Keratinocyte (primary cell): ENCODE data around the gene VSIR. TPM values are rescaled to one million over a fixed set of nuclear protein-coding genes. Genes with fewer than 3 reads are reported as not detected.

Experiments
- DNase-seq: peaks from one replicate; pipeline ENCODE4 v3.0.0-alpha.2; 2011; ENCODE audit warnings: low read depth, missing footprints, low spot score
- FAIRE-seq: peaks from 2 replicates; lab custom pipeline; 2011; peaks lifted over from hg19 to GRCh38; lab: Jason Lieb, UNC
- H2AFZ ChIP-seq: 2 replicates; pipeline ENCODE4 v1.6.0; 2012; ENCODE audit warnings: low read length, control low read depth, inconsistent platforms; ENCODE audit not compliant: control insufficient read depth
- H3K27ac ChIP-seq: 2 replicates; pipeline ENCODE4 v1.5.1; 2011; ENCODE audit warnings: low read length; ENCODE audit not compliant: control insufficient read depth, insufficient read depth
- H3K27me3 ChIP-seq: 3 replicates; pipeline ENCODE4 v1.6.0; 2011; ENCODE audit warnings: low read length; ENCODE audit not compliant: control insufficient read depth, insufficient read depth; ENCODE audit errors: extremely low read depth
- H3K36me3 ChIP-seq, 2 experiments: 2 replicates in 1 of 2; 3 replicates in 1 of 2; pipeline ENCODE4 v1.5.1; 2011; ENCODE audit warnings: low read length in 2 of 2, mild to moderate bottlenecking in 1 of 2; ENCODE audit not compliant: control insufficient read depth in 2 of 2, insufficient read depth in 2 of 2; ENCODE audit errors: extremely low read depth in 1 of 2
- H3K4me1 ChIP-seq: 3 replicates; pipeline ENCODE4 v1.5.1; 2011; ENCODE audit warnings: low read length; ENCODE audit not compliant: control insufficient read depth, insufficient read depth; ENCODE audit errors: extremely low read depth
- H3K4me2 ChIP-seq: 3 replicates; pipeline ENCODE4 v1.6.0; 2011; ENCODE audit warnings: low read depth, low read length; ENCODE audit not compliant: control insufficient read depth, insufficient read depth; ENCODE audit errors: extremely low read depth
- H3K4me3 ChIP-seq, 3 experiments: fragments of 200-600 bp in 1 of 3; sonication (generic) in 1 of 3; 2 replicates in 2 of 3; 3 replicates in 1 of 3; pipeline ENCODE4 v1.5.1; 2011 to 2016; ENCODE audit warnings: low read length in 3 of 3, mild to moderate bottlenecking in 3 of 3, control low read depth in 2 of 3, inconsistent platforms in 1 of 3, low read depth in 1 of 3, mixed read lengths in 1 of 3, mixed run types in 1 of 3, moderate library complexity in 1 of 3; ENCODE audit not compliant: control insufficient read depth in 2 of 3, insufficient read depth in 2 of 3; ENCODE audit errors: extremely low read depth in 1 of 3
- H3K79me2 ChIP-seq: 2 replicates; pipeline ENCODE4 v1.6.0; 2012; ENCODE audit warnings: low read length; ENCODE audit not compliant: control insufficient read depth, insufficient read depth
- H3K9ac ChIP-seq: 3 replicates; pipeline ENCODE4 v1.6.0; 2011; ENCODE audit warnings: low read length; ENCODE audit not compliant: control insufficient read depth, insufficient read depth; ENCODE audit errors: extremely low read depth
- H3K9me1 ChIP-seq: 3 replicates; pipeline ENCODE4 v1.6.0; 2011; ENCODE audit warnings: low read length; ENCODE audit not compliant: control insufficient read depth, insufficient read depth; ENCODE audit errors: extremely low read depth
- H3K9me3 ChIP-seq: 2 replicates; pipeline ENCODE4 v1.5.1; 2012; ENCODE audit warnings: low read depth, low read length; ENCODE audit not compliant: control insufficient read depth
- H4K20me1 ChIP-seq: 3 replicates; pipeline ENCODE4 v1.6.0; 2011; ENCODE audit warnings: low read length; ENCODE audit not compliant: control insufficient read depth, insufficient read depth; ENCODE audit errors: extremely low read depth
- CTCF ChIP-seq, 3 experiments: IDR thresholded peaks in 1 of 3; conservative IDR thresholded peaks in 1 of 3; optimal IDR thresholded peaks in 1 of 3; 2 replicates in 2 of 3; 3 replicates in 1 of 3; pipeline versions ENCODE3 to v1.5.1; 2011; ENCODE audit warnings: low read length in 3 of 3, mild to moderate bottlenecking in 3 of 3, moderate library complexity in 2 of 3, control low read depth in 1 of 3, inconsistent platforms in 1 of 3; ENCODE audit not compliant: insufficient read depth in 2 of 3; ENCODE audit errors: extremely low read depth in 1 of 3
- EZH2 ChIP-seq: IDR thresholded peaks from one replicate; pipeline ENCODE4 v1.6.1; 2012; ENCODE audit warnings: inconsistent platforms, mild to moderate bottlenecking, low read length, moderate library complexity
- dilution Hi-C: fragments of 300-500 bp; cut with MboI; formaldehyde crosslinking; loops from one replicate; pipeline ENCODE4 v1.7.0; 2020; ENCODE audit warnings: low sequenced_read_pairs; ENCODE audit not compliant: extremely low pct_ligation_motif_present
- polyA plus RNA-seq, 5 experiments: library from polyadenylated mRNA; depleted of rRNA in 3 of 5; stranded (reverse) in 3 of 5; stranded (forward) in 1 of 5; unstranded in 1 of 5; fragments of >200 nt; gene quantifications; 1 replicate in 1 of 5; 2 replicates in 3 of 5; 3 replicates in 1 of 5; pipeline versions ENCODE4 v1.2.1 to v1.2.3, GENCODE V29; 2011 to 2012; ENCODE audit warnings: missing spikeins in 2 of 5, low read depth in 1 of 5, low replicate concordance in 1 of 5

Gene VSIR
- polyA plus RNA-seq, 1 donor (not counting 4 experiments of a cell fraction or from before 2014, with no cell fraction given): 8.1 TPM

- H3K27ac ChIP-seq: no peak overlapping the region
- FAIRE-seq (no peak), DNase-seq (no peak)
- peaks cover 11% of the 10 kb centered on the region for H3K27me3 ChIP-seq
- no peaks in the 10 kb centered on the region for H3K36me3 ChIP-seq
- no peak overlapping the region for H3K4me3 ChIP-seq
- H3K9ac ChIP-seq: no peak overlapping the region
- H3K9me3 ChIP-seq: no peaks in the 10 kb centered on the region
- H3K79me2 ChIP-seq: no peaks in the 10 kb centered on the region
- dilution Hi-C loops: no loop called here
- H2AFZ ChIP-seq: no peak overlapping the region
- H3K4me2 ChIP-seq: no peak overlapping the region
- TF ChIP-seq EZH2 (no peak), CTCF (optimal IDR thresholded peaks at IDR 0.05 in 1 of 3, IDR thresholded peaks at IDR 0.05 in 1 of 3, conservative IDR thresholded peaks at IDR 0.05 in 1 of 3; ENCODE audit: extremely low read depth in 1 of 3, insufficient read depth in 2 of 3, low read length in 3 of 3) (no peak)
- no peaks in the 10 kb centered on the region for H4K20me1 ChIP-seq
- H3K9me1 ChIP-seq: no peaks in the 10 kb centered on the region
- no peaks in the 10 kb centered on the region for H3K4me1 ChIP-seq
Measured at GRCh38 chr10:71788954-71789353, 15.6 kb upstream of the VSIR start.

GRCh38 chr10:71784679-71785272 lies 11.5 kb upstream of the VSIR start:
- FAIRE-seq: no peak
- no peak for DNase-seq
- Histone ChIP-seq H3K4me2 (no peak overlapping the region), H2AFZ (no peak overlapping the region), H3K4me3 (no peak overlapping the region), H3K27ac (no peak overlapping the region), H3K4me1 (no peaks in the 10 kb centered on the region), H3K36me3 (no peaks in the 10 kb centered on the region), H3K9ac (no peak overlapping the region), H3K9me1 (no peaks in the 10 kb centered on the region), H3K9me3 (no peaks in the 10 kb centered on the region), H4K20me1 (no peaks in the 10 kb centered on the region), H3K27me3 (peaks cover 19% of the 10 kb centered on the region), H3K79me2 (no peaks in the 10 kb centered on the region)
- TF ChIP-seq EZH2 (no peak), CTCF (optimal IDR thresholded peaks at IDR 0.05 in 1 of 3, IDR thresholded peaks at IDR 0.05 in 1 of 3, conservative IDR thresholded peaks at IDR 0.05 in 1 of 3; ENCODE audit: extremely low read depth in 1 of 3, insufficient read depth in 2 of 3, low read length in 3 of 3) (no peak)
- dilution Hi-C loops: no loop called here
